GM12865 (cell line): ENCODE data around the gene UBE2U.

Source experiments
- DNase-seq: peaks from one replicate; pipeline ENCODE4 v3.0.0; 2010; ENCODE audit warnings: low read depth
- H3K4me3 ChIP-seq: 2 replicates; pipeline ENCODE4 v1.5.1; 2011; ENCODE audit warnings: mild to moderate bottlenecking, low read depth, low read length, control low read depth
- TF ChIP-seq, protein P1 (sequence below): IDR thresholded peaks from 2 replicates; pipeline ENCODE4 v1.5.1; 2011; ENCODE audit warnings: low read length, control low read depth, low read depth, inconsistent platforms; ENCODE audit not compliant: insufficient read depth; ENCODE audit errors: missing control alignments

The UBE2U gene

GRCh38 chr1:64176659-64177058, 26.8 kb upstream of the UBE2U start:
- TF ChIP-seq, protein P1, sequence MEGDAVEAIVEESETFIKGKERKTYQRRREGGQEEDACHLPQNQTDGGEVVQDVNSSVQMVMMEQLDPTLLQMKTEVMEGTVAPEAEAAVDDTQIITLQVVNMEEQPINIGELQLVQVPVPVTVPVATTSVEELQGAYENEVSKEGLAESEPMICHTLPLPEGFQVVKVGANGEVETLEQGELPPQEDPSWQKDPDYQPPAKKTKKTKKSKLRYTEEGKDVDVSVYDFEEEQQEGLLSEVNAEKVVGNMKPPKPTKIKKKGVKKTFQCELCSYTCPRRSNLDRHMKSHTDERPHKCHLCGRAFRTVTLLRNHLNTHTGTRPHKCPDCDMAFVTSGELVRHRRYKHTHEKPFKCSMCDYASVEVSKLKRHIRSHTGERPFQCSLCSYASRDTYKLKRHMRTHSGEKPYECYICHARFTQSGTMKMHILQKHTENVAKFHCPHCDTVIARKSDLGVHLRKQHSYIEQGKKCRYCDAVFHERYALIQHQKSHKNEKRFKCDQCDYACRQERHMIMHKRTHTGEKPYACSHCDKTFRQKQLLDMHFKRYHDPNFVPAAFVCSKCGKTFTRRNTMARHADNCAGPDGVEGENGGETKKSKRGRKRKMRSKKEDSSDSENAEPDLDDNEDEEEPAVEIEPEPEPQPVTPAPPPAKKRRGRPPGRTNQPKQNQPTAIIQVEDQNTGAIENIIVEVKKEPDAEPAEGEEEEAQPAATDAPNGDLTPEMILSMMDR, result no peak
- DNase-seq, result no peak
- H3K4me3 ChIP-seq, result no peak overlapping the region

GRCh38 chr1:64179588-64179987, 23.8 kb upstream of the UBE2U start:
- no peak for DNase-seq
- no peak overlapping the region for H3K4me3 ChIP-seq

DNA sequence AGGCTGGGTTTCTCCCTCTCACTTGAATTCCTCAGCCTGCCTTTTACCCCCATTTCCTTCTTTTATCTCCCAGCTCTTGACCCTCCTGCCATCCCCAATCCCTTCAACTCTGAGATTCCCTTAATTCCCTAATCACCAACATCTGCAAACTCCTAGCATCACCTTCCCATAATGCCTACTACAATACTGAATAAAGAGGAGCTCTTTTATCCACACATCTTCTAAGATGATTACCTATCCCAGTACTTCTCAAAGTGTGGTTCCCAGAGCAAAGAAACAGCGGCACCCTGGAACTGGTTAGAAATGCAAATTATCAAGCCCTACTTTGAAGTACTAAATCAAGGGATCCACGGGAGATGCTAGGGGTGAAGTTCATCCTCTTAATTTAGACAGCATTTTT, 21.2 kb upstream of the UBE2U start:
- no peak for DNase-seq
- TF ChIP-seq, protein P1, result no peak

More at GRCh38 chr1:64179588-64179987, 23.8 kb upstream of the UBE2U start:
- TF ChIP-seq, protein P1, result no peak

DNA sequence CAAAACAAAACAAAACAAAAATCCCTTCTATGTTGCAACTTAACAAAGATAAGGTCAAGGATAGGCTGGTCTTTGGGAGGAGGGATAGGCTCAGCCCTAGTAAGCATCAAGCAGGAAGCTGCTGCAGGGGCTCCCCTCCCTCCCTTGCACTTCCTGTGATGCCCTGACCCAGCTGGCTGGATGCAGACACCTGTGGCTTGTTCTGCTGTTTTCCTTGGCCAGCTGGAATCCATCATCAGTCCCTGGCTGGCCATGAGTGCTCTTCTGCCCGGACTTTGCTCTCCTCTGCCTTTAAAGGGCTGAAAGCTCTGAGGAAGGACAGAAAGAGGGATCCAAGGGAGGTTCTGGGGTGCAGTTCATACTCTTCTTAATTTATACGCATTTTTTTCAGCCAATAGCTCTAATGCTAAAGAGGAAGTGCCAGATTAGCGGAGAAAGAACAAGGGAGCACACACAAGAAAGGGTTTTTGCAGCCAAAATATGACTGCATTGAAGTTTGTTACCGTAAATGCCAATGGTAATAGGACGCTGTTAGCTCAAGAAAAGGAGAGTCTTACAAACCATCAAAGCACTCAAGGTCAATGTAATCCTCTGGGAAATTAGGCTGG, 19.9 kb upstream of the UBE2U start:
- TF ChIP-seq, protein P1, result no peak
- no peak for DNase-seq
- no peak overlapping the region for H3K4me3 ChIP-seq

More for the DNA sequence above, 21.2 kb upstream of the UBE2U start:
- H3K4me3 ChIP-seq, result no peak overlapping the region

- TF ChIP-seq, protein P1, result no peak
- DNase-seq, result no peak
These were observed 19.4 kb upstream of the UBE2U start for GRCh38 chr1:64184003-64184440.

DNA sequence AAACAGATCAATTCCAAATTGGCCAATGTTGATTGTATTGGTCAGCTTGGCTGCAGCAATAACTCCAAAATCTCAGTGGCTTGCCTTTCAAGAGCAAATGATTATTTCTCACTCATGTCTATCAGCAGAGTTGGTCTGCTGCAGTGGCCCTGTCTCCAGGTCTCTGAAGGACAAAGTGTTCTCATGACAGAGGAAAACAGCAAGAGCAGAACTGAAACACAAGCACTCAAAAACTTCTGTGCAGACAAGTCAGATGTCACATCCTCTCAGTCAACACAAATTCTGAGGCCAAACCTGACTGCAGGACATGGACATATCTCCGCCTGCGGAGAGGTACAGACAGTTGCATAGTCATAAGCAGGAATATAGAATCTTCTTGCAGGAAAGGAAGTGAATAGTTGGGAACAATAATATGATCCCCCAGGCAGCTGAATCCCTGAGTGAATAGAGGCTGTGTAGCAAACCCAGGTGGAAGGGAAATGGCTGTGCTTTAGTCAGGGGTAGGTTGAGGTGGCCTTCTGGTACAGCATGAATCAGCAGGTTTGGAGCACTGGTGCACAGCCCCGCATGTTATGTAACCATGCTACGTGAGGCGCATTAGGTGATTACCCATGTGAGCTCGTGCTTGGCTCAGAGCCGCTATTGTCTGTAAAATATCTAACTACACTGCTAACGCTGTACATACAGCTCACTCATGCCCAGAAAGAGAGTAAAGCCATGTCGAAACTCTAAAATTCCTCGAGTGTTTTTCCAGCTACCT, 17.1 kb upstream of the UBE2U start:
- no peak overlapping the region for H3K4me3 ChIP-seq
- TF ChIP-seq, protein P1, result no peak

More at GRCh38 chr1:64184003-64184440, 19.4 kb upstream of the UBE2U start:
- no peak overlapping the region for H3K4me3 ChIP-seq

More for the DNA sequence above, 17.1 kb upstream of the UBE2U start:
- DNase-seq, result no peak
